Measurements from ENCODE around the gene GCG. TPM values are rescaled to one million over a fixed set of nuclear protein-coding genes. Genes with fewer than 3 reads are reported as not detected.

Gene GCG
- total and polyA plus RNA-seq, 2 donors (not counting 1 experiment from before 2014, with no cell fraction given) = not detected

- Mint-ChIP-seq H3K4me3 (no peak overlapping the region), H3K4me1 (no peaks in the 10 kb centered on the region), H3K9me3 (ENCODE audit: insufficient read depth) (no peaks in the 10 kb centered on the region), H3K27me3 (peaks cover 6% of the 10 kb centered on the region), H3K27ac (no peak overlapping the region)
- no peaks in the 10 kb centered on the region for H3K79me2 ChIP-seq (ENCODE audit: control insufficient read depth, insufficient read depth, low read length)
- ChIA-PET POLR2A (no interaction called here), CTCF (no interaction called here)
- no peaks in the 10 kb centered on the region for H3K4me1 ChIP-seq (ENCODE audit: control insufficient read depth in 2 of 2, insufficient read depth in 2 of 2, low read length in 2 of 2)
- H3K9me3 ChIP-seq (ENCODE audit: control extremely low read depth in 1 of 3, control insufficient read depth in 2 of 3, insufficient read depth in 1 of 3, low read length in 2 of 3) = no peaks in the 10 kb centered on the region
- H3K27ac ChIP-seq (ENCODE audit: low read length in 2 of 2) = no peak overlapping the region
- no peak for ATAC-seq (ENCODE audit: low read depth)
- no peak for DNase-seq
- H3K9ac ChIP-seq (ENCODE audit: low read length) = no peak overlapping the region
- TF ChIP-seq EZH2 (IDR thresholded peaks at IDR 0.05; ENCODE audit: borderline replicate concordance, insufficient read depth, low read depth, low read length, poor library complexity, severe bottlenecking) (no peak), CTCF (IDR thresholded peaks at IDR 0.05) (no peak)
- H4K20me1 ChIP-seq (ENCODE audit: control insufficient read depth, insufficient read depth, low read length, poor library complexity, severe bottlenecking) = no peaks in the 10 kb centered on the region
- no peak overlapping the region for H3K4me2 ChIP-seq (replicated peaks; ENCODE audit: low read depth, low read length, poor library complexity, severe bottlenecking)
- H2AFZ ChIP-seq (ENCODE audit: insufficient read depth, low read depth, low read length, poor library complexity, severe bottlenecking) = no peak overlapping the region
- WGBS (ENCODE audit: insufficient coverage) = 100% methylated on average over 2 of the region's 5 CpGs
- intact Hi-C loops (cut with micrococcal nuclease) = no loop called here
- no peaks in the 10 kb centered on the region for H3K27me3 ChIP-seq (replicated peaks in 1 of 4; ENCODE audit: control extremely low read depth in 1 of 4, control insufficient read depth in 3 of 4, insufficient read depth in 4 of 4, low read length in 3 of 4)
- no peak overlapping the region for H3K4me3 ChIP-seq (ENCODE audit: control extremely low read depth in 1 of 5, extremely low read depth in 1 of 5, insufficient read depth in 1 of 5, low read depth in 2 of 5, low read length in 4 of 5)
- H3K36me3 ChIP-seq (replicated peaks in 1 of 2; ENCODE audit: control extremely low read depth in 1 of 2, control insufficient read depth in 1 of 2, extremely low read depth in 1 of 2, insufficient read depth in 2 of 2, low read length in 1 of 2) = no peaks in the 10 kb centered on the region
These were observed 52.2 kb downstream of the GCG start for GRCh38 chr2:162099836-162100235.

Other genes starting within 250 kb of the GCG start
- gene DPP4, start 78.0 kb downstream of the GCG start, total RNA-seq = 0.27 and 1.2 TPM in 2 replicates
- gene DPP4, start 78.0 kb downstream of the GCG start, polyA plus RNA-seq = 0.18 and 0.20 TPM in 2 replicates
- gene FAP, start 91.2 kb upstream of the GCG start, total RNA-seq = not detected in 2 replicates
- gene FAP, start 91.2 kb upstream of the GCG start, polyA plus RNA-seq = not detected in 2 replicates
- gene IFIH1, start 166.4 kb upstream of the GCG start, total RNA-seq = 54.8 and 59.7 TPM in 2 replicates
- gene IFIH1, start 166.4 kb upstream of the GCG start, polyA plus RNA-seq = 29.5 and 42.1 TPM in 2 replicates
- gene GCA, start 191.9 kb upstream of the GCG start, total RNA-seq = 31.6 and 33.0 TPM in 2 replicates
- gene GCA, start 191.9 kb upstream of the GCG start, polyA plus RNA-seq = 17.9 and 24.0 TPM in 2 replicates

Measured in B cell (primary cell).